OCI-LY3 (cell line): ENCODE data around the gene CDC42EP5.

Experiments
- H2AFZ ChIP-seq: fragments of 200-600, 300-600 bp; shearing (Covaris generic); 2 replicates; pipeline ENCODE4 v1.6.0; 2014; ENCODE audit warnings: antibody characterized with exemption, low read depth, low read length
- H3K27ac ChIP-seq: fragments of 200-600, 300-600 bp; sonication (generic); 2 replicates; pipeline ENCODE4 v1.5.1; 2014; ENCODE audit warnings: mild to moderate bottlenecking, low read length, moderate library complexity, mixed read lengths
- H3K27me3 ChIP-seq: fragments of 200-600, 300-600 bp; sonication (generic); 2 replicates; pipeline ENCODE4 v1.6.1; 2014; ENCODE audit warnings: low read depth, low read length, mixed read lengths
- H3K36me3 ChIP-seq: fragments of 200-600, 300-600 bp; sonication (generic); replicated peaks from 2 replicates; pipeline ENCODE3; 2014; ENCODE audit warnings: low read depth, low read length, mixed read lengths
- H3K4me1 ChIP-seq: fragments of 300-600, 200-600 bp; sonication (generic); 2 replicates; pipeline ENCODE4 v1.6.1; 2014; ENCODE audit warnings: low read length, mixed read lengths
- H3K4me2 ChIP-seq: fragments of 200-600, 300-600 bp; sonication (generic); 2 replicates; pipeline ENCODE4 v1.6.1; 2014; ENCODE audit warnings: low read length, mixed read lengths
- H3K4me3 ChIP-seq: fragments of 300-600, 200-600 bp; sonication (generic); 2 replicates; pipeline ENCODE4 v1.5.1; 2014; ENCODE audit warnings: antibody characterized with exemption, mild to moderate bottlenecking, low read length, moderate library complexity
- H3K79me2 ChIP-seq: fragments of 300-600, 200-600 bp; shearing (Covaris generic); 2 replicates; pipeline ENCODE4 v1.6.1; 2014; ENCODE audit warnings: mild to moderate bottlenecking, low read length, mixed read lengths
- H3K9ac ChIP-seq: fragments of 300-600, 200-600 bp; shearing (Covaris generic); 2 replicates; pipeline ENCODE4 v1.6.0; 2014; ENCODE audit warnings: mild to moderate bottlenecking, low read length, moderate library complexity
- H3K9me3 ChIP-seq: fragments of 200-600, 300-600 bp; shearing (Covaris generic); 2 replicates; pipeline ENCODE4 v1.6.1; 2014; ENCODE audit warnings: low read length, mixed read lengths; ENCODE audit not compliant: insufficient read depth
- H4K20me1 ChIP-seq: fragments of 200-600, 300-600 bp; sonication (generic); 2 replicates; pipeline ENCODE4 v1.6.1; 2016; ENCODE audit warnings: low read length, mixed read lengths; ENCODE audit not compliant: insufficient read depth
- EZH2phosphoT487 ChIP-seq: fragments of 200-600 bp; shearing (Covaris generic); IDR thresholded peaks from 2 replicates; pipeline ENCODE4 v1.6.1; 2018; ENCODE audit warnings: antibody characterized with exemption, mixed run types, low read depth
- TF ChIP-seq, protein P1 (sequence below): fragments of 200-600, 300-600 bp; sonication (generic); IDR thresholded peaks from 2 replicates; pipeline ENCODE4 v1.5.1; 2014; ENCODE audit warnings: antibody characterized with exemption, low read length, low read depth

Gene CDC42EP5

GRCh38 chr19:54415901-54416673, 57.0 kb downstream of the CDC42EP5 start:
- Histone ChIP-seq H3K79me2 (no peaks in the 10 kb centered on the region), H3K4me3 (no peak overlapping the region), H3K9me3 (no peaks in the 10 kb centered on the region), H4K20me1 (no peaks in the 10 kb centered on the region), H3K4me2 (no peak overlapping the region), H3K27ac (no peak overlapping the region), H2AFZ (no peak overlapping the region), H3K36me3 (no peaks in the 10 kb centered on the region), H3K9ac (no peak overlapping the region), H3K4me1 (no peaks in the 10 kb centered on the region), H3K27me3 (no peaks in the 10 kb centered on the region)
- TF ChIP-seq, protein P1, sequence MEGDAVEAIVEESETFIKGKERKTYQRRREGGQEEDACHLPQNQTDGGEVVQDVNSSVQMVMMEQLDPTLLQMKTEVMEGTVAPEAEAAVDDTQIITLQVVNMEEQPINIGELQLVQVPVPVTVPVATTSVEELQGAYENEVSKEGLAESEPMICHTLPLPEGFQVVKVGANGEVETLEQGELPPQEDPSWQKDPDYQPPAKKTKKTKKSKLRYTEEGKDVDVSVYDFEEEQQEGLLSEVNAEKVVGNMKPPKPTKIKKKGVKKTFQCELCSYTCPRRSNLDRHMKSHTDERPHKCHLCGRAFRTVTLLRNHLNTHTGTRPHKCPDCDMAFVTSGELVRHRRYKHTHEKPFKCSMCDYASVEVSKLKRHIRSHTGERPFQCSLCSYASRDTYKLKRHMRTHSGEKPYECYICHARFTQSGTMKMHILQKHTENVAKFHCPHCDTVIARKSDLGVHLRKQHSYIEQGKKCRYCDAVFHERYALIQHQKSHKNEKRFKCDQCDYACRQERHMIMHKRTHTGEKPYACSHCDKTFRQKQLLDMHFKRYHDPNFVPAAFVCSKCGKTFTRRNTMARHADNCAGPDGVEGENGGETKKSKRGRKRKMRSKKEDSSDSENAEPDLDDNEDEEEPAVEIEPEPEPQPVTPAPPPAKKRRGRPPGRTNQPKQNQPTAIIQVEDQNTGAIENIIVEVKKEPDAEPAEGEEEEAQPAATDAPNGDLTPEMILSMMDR: no peak
- TF ChIP-seq EZH2phosphoT487: no peak

GRCh38 chr19:54415208-54415900, 57.7 kb downstream of the CDC42EP5 start, which contains the start of gene TTYH1:
Gene TTYH1 (plus strand): TSS chr19:54415464. CDS start chr19:54415553, 89 bp downstream.
- H3K4me2 ChIP-seq: no peak within 1 kb of the TSS

More at GRCh38 chr19:54415208-54415900, 57.7 kb downstream of the CDC42EP5 start, which contains the start of gene TTYH1:
- no peaks in the 10 kb centered on the region for H3K4me1 ChIP-seq
- H3K79me2 ChIP-seq: no peaks in the 10 kb centered on the region
- no peak within 1 kb of the TSS for H2AFZ ChIP-seq
- no peaks in the 10 kb centered on the region for H4K20me1 ChIP-seq
- no peaks in the 10 kb centered on the region for H3K9me3 ChIP-seq
- no peak within 1 kb of the TSS for H3K9ac ChIP-seq
- H3K27ac ChIP-seq: no peak within 1 kb of the TSS
- no peak within 1 kb of the TSS for H3K4me3 ChIP-seq
- H3K27me3 ChIP-seq: 0 out of 2 replicates have a peak, but pooled peaks cover under 1% of the 10 kb centered on the region
- no peak for TF ChIP-seq EZH2phosphoT487
- TF ChIP-seq, protein P1: no peak
- H3K36me3 ChIP-seq: no peaks in the 10 kb centered on the region
